Hepatocyte (in vitro differentiated cells): ENCODE measurements around the gene TEX26. TPM values are rescaled to one million over a fixed set of nuclear protein-coding genes. Genes with fewer than 3 reads are reported as not detected.

Experiments used
- DNase-seq: peaks from one replicate; pipeline ENCODE4 v3.0.0-alpha.2; 2016; ENCODE audit warnings: low spot score
- H2AFZ ChIP-seq: fragments of 200-600 bp; sonication (generic); 2 replicates; pipeline ENCODE4 v1.6.0; 2016; ENCODE audit warnings: antibody characterized with exemption, mild to moderate bottlenecking
- H3K27ac ChIP-seq: fragments of 200-600 bp; sonication (generic); 2 replicates; pipeline ENCODE4 v1.5.1; 2016; ENCODE audit warnings: mild to moderate bottlenecking
- H3K27me3 ChIP-seq: fragments of 200-600 bp; sonication (generic); 2 replicates; pipeline ENCODE4 v1.6.1; 2016
- H3K36me3 ChIP-seq: fragments of 200-600 bp; sonication (generic); replicated peaks from 2 replicates; pipeline ENCODE4 v1.5.1; 2016; ENCODE audit warnings: low read depth; ENCODE audit not compliant: insufficient read depth
- H3K4me1 ChIP-seq: fragments of 200-600 bp; sonication (generic); 2 replicates; pipeline ENCODE4 v1.5.1; 2016; ENCODE audit warnings: mild to moderate bottlenecking, moderate library complexity; ENCODE audit not compliant: insufficient read depth
- H3K4me2 ChIP-seq: fragments of 200-600 bp; sonication (generic); 2 replicates; pipeline ENCODE4 v1.6.0; 2016
- H3K4me3 ChIP-seq: fragments of 200-600 bp; sonication (generic); 2 replicates; pipeline ENCODE4 v1.5.1; 2016; ENCODE audit warnings: mild to moderate bottlenecking
- H3K79me2 ChIP-seq: fragments of 200-600 bp; sonication (generic); 2 replicates; pipeline ENCODE4 v1.6.0; 2017; ENCODE audit warnings: mild to moderate bottlenecking
- H3K9me2 ChIP-seq: fragments of 200-600 bp; sonication (generic); replicated peaks from 2 replicates; pipeline ENCODE4 v1.6.0; 2017; ENCODE audit warnings: mild to moderate bottlenecking; ENCODE audit not compliant: insufficient read depth
- H3K9me3 ChIP-seq: fragments of 200-600 bp; sonication (generic); 2 replicates; pipeline ENCODE4 v1.5.1; 2016; ENCODE audit warnings: low read depth, mild to moderate bottlenecking
- H4K20me1 ChIP-seq: fragments of 200-600 bp; sonication (generic); 2 replicates; pipeline ENCODE4 v1.6.0; 2016; ENCODE audit warnings: mild to moderate bottlenecking; ENCODE audit not compliant: insufficient read depth, poor library complexity, severe bottlenecking
- CTCF ChIP-seq: fragments of 200-600 bp; sonication (generic); IDR thresholded peaks from 2 replicates; pipeline ENCODE4 v1.5.1; 2016; ENCODE audit warnings: antibody characterized with exemption, mild to moderate bottlenecking; ENCODE audit not compliant: poor library complexity
- EZH2 ChIP-seq: fragments of 200-600 bp; sonication (generic); IDR thresholded peaks from 2 replicates; pipeline ENCODE4 v1.6.1; 2016; ENCODE audit warnings: antibody characterized with exemption, mild to moderate bottlenecking, borderline replicate concordance
- EZH2phosphoT487 ChIP-seq: fragments of 200-600 bp; sonication (generic); IDR thresholded peaks from one replicate; pipeline ENCODE4 v1.6.1; 2018; ENCODE audit warnings: antibody characterized with exemption, mild to moderate bottlenecking, low read depth, moderate library complexity; ENCODE audit not compliant: unreplicated experiment, severe bottlenecking
- WGBS: methylation state at CpG from one replicate; pipeline ENCODE4 v1.1.6; 2016; ENCODE audit warnings: low lambda C conversion rate; ENCODE audit errors: missing lambda C conversion rate; 5-methylcytosine and 5-hydroxymethylcytosine counted together
- polyA plus RNA-seq: library from polyadenylated mRNA; unstranded; fragments of >200 nt; fragmentation: Nextera tagmentation; extraction: Ambion mirVana; gene quantifications from 2 replicates; pipeline ENCODE4 v1.2.1, GENCODE V29; 2016
- total RNA-seq: library from RNA; depleted of rRNA; stranded (reverse); fragments of >200 nt; gene quantifications from 2 replicates; pipeline ENCODE4 v1.2.3, GENCODE V29; 2014

Gene TEX26
- total and polyA plus RNA-seq, 2 experiments from 2014 or later, result 0.57 to 1.1 TPM

GRCh38 chr13:30936971-30937370, 4.5 kb downstream of the TEX26 start:
- H3K9me3 ChIP-seq, result no peaks in the 10 kb centered on the region

GRCh38 chr13:30943881-30944280, 11.4 kb downstream of the TEX26 start:
- Histone ChIP-seq H3K4me2 (no peak overlapping the region), H2AFZ (no peak overlapping the region), H3K79me2 (no peaks in the 10 kb centered on the region), H3K9me2 (no peaks in the 10 kb centered on the region), H4K20me1 (no peaks in the 10 kb centered on the region), H3K9me3 (no peaks in the 10 kb centered on the region), H3K36me3 (no peaks in the 10 kb centered on the region), H3K4me1 (no peaks in the 10 kb centered on the region), H3K27me3 (no peaks in the 10 kb centered on the region), H3K4me3 (no peak overlapping the region), H3K27ac (no peak overlapping the region)
- TF ChIP-seq EZH2 (no peak), EZH2phosphoT487 (no peak), CTCF (no peak)
- 89% methylated on average over 3 of the region's 3 CpGs for WGBS
- no peak for DNase-seq

More at GRCh38 chr13:30936971-30937370, 4.5 kb downstream of the TEX26 start:
- H3K27me3 ChIP-seq, result no peaks in the 10 kb centered on the region
- no peaks in the 10 kb centered on the region for H3K4me1 ChIP-seq
- no peak overlapping the region for H3K27ac ChIP-seq
- 88% methylated on average over 4 of the region's 4 CpGs for WGBS
- H3K4me3 ChIP-seq, result no peak overlapping the region
- no peaks in the 10 kb centered on the region for H3K9me2 ChIP-seq
- TF ChIP-seq CTCF (no peak), EZH2 (no peak), EZH2phosphoT487 (no peak)
- H3K36me3 ChIP-seq, result no peaks in the 10 kb centered on the region
- H3K4me2 ChIP-seq, result no peak overlapping the region
- no peaks in the 10 kb centered on the region for H3K79me2 ChIP-seq
- no peaks in the 10 kb centered on the region for H4K20me1 ChIP-seq
- DNase-seq, result no peak
- no peak overlapping the region for H2AFZ ChIP-seq

GRCh38 chr13:30957258-30957943, 24.9 kb downstream of the TEX26 start:
- Histone ChIP-seq H2AFZ (no peak overlapping the region), H3K9me3 (no peaks in the 10 kb centered on the region), H4K20me1 (no peaks in the 10 kb centered on the region), H3K9me2 (no peaks in the 10 kb centered on the region), H3K4me1 (no peaks in the 10 kb centered on the region), H3K27me3 (no peaks in the 10 kb centered on the region), H3K4me2 (no peak overlapping the region), H3K4me3 (no peak overlapping the region), H3K79me2 (no peaks in the 10 kb centered on the region), H3K36me3 (no peaks in the 10 kb centered on the region), H3K27ac (no peak overlapping the region)
- TF ChIP-seq CTCF (no peak), EZH2 (no peak), EZH2phosphoT487 (no peak)
- no peak for DNase-seq
- 87% methylated on average over 5 of the region's 5 CpGs for WGBS
